Suppressor macrophage treated with lipopolysaccharide for 1 hour (primary cell): ENCODE data around the gene MAP4K2.

Experiments
- DNase-seq, 3 donors: peaks; one replicate each; pipeline ENCODE4 v3.0.0-alpha.2; 2020 to 2022

The MAP4K2 gene

DNA sequence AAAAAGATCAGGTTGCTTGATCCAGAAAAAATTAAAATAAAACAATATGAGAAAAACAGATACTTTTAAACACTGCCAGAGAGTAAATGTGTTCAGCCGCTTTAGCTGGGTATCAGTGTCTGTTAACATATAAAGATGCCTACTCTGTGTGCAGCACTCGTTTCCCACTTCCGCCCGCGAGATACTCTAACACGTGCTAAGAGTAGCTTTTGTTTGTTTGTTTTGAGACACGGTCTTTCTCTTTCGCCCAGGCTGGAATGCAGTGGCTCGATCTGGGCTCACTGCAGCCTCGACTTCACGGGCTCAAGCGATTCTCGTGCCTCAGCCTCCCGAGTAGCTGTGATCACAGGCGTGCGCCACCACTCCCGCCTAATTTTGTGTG is 7.9 kb upstream of the MAP4K2 start:
- no peak for DNase-seq

DNA sequence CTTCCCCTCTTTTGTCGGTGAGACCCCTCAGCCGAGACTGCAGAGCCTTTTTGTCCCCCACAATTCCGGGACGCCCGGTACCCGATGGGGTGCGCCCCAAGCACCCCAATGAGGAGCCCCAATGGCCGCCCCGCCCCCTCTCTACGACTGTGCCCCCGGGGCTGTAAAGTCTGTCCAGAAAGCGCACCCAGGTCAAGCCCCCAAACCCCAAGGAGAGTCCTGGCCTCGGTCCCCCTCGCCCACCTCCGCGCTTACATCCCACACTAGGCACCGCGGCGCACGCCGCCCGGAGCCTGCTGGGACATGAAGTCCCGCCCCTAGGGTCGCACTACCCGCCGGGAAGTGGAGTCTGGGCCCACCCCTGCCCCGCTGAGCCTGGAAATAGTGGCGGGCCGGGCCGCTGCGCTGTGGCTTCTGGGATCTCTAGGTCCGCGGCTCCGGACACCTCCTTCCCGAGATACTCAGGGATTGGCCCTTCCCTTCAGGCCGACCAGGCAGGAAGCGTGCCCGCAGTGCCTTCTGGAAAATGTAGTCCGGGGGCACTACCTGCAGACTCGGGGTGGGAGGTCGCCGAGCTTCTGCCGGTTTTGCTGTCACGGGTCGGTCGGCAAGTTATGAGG is 7.4 kb upstream of the MAP4K2 start, which contains the start of gene MEN1:
Gene MEN1, minus strand, starts transcription at position 281 of the 620 bp plus-strand sequence. CDS start 442 bp downstream, outside the sequence.
- DNase-seq = peak; percentile 93 to 95 (median 93)

GRCh38 chr11:64809781-64810241 is 6.8 kb upstream of the MAP4K2 start:
- peak in 2 of 3 donors; percentile 20 to 48 for DNase-seq

DNA sequence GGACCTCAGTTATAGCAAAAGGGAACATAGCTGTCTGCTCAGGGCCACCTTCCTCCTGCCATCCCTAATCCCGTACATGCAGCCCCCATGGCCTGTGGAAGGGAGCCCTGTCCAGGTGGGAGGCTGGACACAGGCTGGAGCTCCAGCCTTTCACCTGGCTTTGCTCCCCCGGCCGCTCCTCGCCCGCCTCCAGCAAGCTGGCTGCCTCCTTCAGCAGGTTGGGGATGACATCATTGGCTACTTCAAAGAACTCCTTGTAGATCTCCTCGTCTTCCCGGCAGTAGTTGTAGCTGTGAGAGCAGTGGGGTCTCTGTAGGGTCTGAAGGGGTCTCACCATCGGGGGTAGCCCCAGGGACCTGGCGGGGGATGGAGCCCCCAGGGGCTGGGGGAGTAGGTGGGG is 2.5 kb upstream of the MAP4K2 start:
- no peak for DNase-seq

- peak in 1 of 3 donors; percentile 11 for DNase-seq
Observed at GRCh38 chr11:64804346-64805210, 1.6 kb upstream of the MAP4K2 start.

GRCh38 chr11:64803846-64804345 is 882 bp upstream of the MAP4K2 start:
- DNase-seq = no peak

GRCh38 chr11:64802370-64803157 is 450 bp downstream of the MAP4K2 start:
- no peak for DNase-seq

DNA sequence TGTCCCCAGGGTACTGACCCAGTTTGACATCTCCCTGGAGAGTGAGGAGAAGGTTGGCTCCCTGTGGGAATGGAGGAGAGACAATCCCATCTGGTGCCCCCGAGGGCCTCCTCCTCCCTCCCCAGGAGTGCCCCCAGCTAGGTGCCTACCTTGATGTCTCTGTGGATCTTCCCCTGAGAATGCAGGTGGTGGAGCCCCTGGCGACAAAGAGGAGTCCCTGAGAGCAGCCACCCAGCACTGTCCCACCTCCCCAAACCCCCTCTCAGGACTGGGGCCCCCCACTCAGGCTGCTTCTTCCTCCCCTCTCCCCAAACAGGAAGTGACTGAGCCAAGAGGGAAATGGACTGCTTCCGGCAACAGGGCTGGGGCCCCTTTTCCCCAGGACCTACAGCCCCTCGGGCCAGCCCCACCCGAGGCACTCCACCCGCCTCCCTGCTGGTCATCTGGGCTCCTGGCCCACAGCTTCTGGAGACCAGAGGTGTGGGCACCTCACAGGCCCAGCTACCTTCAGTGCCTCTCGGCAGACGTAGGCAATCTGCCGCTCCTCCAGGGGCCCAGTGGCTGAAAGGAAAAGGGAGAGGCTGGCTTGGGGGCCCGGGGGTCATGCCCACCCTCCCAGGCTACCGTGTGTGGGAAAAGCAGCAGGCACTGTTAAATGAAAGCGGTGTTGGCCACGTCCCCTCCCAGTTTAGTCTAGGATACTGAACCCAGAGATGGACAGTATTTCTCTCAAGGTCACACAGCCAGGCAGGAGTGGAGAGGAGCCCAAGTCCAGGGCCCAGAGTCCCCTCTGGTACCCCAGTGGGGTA is 1.2 kb downstream of the MAP4K2 start:
- peak in 1 of 3 donors; percentile 27 for DNase-seq

DNA sequence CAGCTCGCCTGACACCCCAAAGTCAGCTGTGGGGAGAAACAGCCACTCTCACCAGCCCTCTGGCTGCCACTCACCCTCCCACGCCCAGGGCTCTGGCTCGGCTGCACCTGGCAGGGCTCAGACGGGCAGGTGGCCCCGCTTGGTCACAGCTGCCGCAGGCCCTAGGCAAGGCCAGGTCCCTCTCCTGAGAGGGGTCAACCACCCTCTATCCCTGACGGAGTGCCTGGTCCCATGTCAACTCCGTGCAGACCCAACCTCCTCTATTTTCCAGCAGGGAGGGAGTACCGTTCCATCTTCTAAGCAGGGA is 1.9 kb downstream of the MAP4K2 start:
- no peak for DNase-seq

DNA sequence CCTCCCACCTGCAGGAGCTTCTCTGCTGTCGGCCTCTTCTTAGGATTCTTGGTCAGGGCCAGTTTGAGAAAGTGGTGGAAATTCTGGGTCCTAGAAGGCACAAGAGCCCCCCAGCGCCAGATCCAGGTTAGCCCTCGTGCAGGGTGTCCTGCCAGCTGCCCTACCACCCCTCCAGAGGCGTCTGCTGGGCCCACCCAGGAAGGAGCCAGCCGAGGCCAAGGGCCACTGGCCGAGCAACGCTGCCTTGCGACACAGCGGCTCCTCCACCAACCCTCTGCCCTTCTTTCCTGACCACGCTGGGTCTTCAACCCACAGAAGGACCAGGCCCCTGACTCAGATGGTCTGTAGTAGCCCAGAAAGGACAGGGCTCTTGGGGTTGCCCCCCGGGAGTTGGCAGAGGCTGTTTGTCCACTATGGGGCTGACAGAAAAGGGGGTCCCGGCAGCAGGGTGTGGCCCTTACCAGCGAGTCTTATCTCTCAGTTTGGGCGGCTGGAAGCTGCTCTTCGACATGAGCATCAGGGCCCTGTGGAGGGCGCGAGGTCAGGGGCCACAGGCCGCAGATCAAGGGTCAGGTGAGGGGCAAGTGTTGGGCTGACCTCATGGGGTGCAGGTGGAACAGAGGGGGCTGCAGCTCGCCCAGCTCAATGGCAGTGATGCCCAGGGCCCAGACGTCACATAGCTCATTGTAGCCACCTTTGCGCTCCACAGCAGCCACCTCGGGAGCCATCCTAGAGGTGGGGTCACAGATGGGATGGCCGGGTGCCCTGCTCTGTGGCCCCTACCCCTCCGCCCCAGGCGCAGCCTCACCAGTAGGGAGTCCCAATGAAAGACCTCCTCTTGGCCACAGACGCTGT is 2.5 kb downstream of the MAP4K2 start:
- DNase-seq = no peak

DNA sequence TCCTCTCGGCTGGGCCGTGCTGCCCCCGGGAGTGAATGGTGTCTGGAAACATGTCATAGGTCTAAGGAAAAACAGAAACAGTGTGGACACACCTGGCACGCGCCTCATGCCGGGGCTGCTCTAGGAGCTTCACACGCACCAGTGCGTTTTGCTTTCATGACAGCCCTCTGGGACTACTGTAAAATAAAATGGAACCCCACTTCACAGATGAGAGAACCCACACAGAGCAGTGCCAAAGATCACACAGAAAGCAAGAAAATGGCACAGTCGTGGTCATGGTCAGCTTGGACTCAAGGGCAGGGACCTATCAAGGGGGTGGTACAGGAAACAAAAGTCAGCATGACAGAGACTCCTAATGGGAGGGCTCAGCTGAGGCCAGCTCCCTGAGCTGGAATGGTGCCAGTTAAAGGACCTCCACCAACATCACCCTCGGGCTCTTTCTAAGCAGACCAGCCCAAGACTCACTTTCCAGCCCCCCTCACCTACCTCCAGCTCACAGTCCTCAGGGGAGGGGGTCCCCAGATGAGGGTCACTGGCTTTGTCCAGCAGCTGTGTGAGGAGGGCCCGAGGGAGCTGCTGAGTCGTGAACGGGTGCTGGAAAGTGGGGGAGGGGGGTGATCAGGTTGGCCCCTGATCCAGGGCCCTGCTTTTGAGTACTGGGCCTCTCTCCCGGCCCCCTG is 3.3 kb downstream of the MAP4K2 start:
- no peak for DNase-seq

- no peak for DNase-seq
Observed at GRCh38 chr11:64799256-64799622, 3.8 kb downstream of the MAP4K2 start.

DNA sequence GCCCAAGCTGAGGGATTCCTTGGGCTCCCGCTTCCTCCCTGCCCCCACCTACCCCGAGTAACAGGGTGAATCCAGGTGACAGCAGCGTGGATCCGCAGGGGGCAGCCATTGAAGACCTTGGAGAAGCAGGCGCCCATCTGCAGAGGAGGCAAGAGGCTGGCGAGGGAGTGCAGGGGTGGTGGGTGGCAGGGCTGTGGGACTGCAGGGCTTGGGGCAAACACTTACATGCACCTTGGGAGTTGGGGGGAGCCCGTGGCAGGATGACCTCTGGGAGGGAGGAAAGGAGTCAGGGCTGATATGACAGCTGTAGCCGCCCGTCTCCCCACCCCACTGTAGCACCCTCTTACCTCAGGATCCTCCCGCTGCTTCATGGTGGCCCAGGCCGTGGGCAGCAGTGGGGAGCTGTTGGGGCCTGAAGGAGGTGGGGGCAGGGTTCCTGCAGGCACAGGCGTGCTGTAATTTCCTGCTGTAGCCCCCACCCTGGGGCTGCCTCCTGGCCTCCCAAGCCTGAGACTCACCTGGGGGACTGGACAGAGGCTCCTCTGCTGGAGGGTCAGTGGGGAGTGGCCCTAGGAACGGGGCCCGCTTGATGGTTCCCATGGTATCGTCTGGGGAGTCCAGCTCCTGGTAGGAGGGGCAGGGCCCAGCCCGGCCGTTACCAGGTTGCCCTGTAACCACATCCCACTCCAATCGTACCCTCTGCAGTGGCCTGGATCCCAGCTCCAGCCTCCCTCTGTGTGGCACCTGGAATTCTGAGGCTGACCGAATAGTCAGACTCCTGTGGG is 6.1 kb downstream of the MAP4K2 start:
- no peak for DNase-seq

- DNase-seq = no peak
Observed at GRCh38 chr11:64796047-64796756, 6.8 kb downstream of the MAP4K2 start.

DNA sequence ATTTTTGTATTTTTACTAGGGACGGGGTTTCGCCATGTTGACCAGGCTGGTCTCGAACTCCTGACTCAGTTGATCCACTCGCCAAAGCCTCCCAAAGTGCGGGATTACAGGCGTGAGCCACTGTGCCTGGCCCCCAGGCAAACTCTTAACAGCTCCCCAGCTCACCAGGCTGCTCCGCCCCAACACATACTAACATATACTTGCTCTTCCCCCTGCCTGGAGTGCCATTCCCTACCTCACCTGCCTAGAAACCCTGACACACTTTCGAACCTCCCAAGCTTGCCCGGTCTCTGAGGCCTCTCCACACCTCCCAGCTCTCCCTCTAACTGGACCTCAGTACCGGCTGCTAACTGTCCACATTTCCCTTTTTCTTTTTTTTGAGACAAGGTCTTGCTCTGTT is 8.5 kb downstream of the MAP4K2 start:
- DNase-seq = no peak

DNA sequence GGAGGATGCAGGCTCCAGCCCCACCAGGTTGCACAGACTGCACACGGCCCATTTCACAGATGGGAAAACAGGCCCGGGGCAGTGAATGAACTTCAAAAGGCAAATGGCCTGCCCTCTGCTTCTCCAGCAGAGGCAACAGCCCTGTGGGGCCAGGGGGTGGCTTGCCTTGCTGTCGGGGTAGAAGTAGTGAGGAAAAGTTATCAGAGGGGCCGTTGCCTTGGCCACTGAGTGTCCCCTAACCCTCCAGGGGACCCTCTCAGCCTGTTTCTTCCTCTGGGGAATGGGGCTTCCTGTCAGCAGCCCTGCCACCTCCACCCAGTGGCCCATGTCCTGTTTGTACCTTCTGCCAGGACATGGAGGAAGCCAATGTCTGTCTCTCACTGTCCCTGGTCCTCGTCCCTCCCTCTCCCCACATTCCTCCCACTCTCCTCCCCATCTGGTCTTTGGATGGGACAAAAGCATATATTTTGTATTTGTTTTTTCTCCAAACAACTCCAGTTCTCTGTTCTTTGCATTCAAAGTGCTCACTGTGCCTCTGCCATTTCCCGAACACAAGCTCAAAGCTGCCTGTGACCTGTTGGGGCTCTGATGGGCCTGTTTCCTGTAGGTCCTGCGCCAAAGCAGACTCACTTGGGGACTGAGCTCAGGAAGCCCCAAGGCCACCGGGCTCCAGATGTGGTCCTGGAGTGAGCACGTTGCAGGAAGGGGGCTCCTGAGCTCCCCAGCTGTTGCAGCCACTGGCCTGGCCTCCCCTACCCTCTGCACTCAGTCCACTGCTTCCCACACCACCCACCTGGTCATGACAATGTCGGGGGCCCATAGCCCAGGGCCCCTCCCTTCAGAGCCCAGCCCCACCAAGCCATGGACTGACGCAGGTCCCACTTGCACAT is 9.5 kb downstream of the MAP4K2 start:
- DNase-seq = no peak

DNA sequence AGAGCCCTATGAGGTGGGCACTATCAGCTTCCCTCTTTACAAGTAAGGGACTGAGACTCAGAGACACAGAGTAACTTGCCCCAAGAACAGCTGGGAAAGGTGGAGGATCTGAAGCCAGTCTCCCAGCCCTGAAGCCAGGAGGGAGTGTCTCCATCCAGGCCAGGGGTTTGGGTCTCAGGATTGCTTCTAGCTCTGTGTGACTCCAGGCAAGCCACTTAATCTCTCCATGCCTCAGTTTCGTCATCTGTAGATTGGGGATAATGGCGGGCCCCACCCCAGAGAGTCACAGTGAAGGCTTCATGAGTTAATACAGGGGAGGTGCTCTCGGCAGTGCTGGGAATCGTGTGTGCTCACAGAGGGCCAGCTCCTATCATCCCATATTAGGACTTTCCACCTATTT is 10.5 kb downstream of the MAP4K2 start:
- DNase-seq = no peak

- DNase-seq = no peak
Observed at GRCh38 chr11:64791781-64792291, 11.2 kb downstream of the MAP4K2 start.
